CD4-positive, alpha-beta T cell (primary cell): ENCODE measurements around the gene SEC61A1. TPM values are rescaled to one million over a fixed set of nuclear protein-coding genes. Genes with fewer than 3 reads are reported as not detected.

Experiments
- ATAC-seq: fragments of 200-7000 bp; cut with Tn5 transposase; one replicate; pipeline ENCODE4 v1.10.0; 2022; ENCODE audit warnings: mild to moderate bottlenecking; ENCODE audit not compliant: poor library complexity
- CTCF ChIA-PET: fragments of 350-600 bp; sonication (Branson Sonifier 250); formaldehyde crosslinking; loops from one replicate; lab custom pipeline; 2021; ENCODE audit warnings: antibody characterized with exemption, inconsistent platforms; lab: Charles Lee
- POLR2A ChIA-PET: fragments of 350-600 bp; sonication (Branson Sonifier 250); formaldehyde crosslinking; loops from one replicate; lab custom pipeline; 2021; ENCODE audit warnings: antibody characterized with exemption, inconsistent platforms; lab: Charles Lee
- DNase-seq, 14 experiments: peaks; one replicate each; pipeline ENCODE4 v3.0.0-alpha.2; 2013 to 2020; ENCODE audit warnings: mixed read lengths in 2 of 14
- H3K27ac ChIP-seq, 2 donors: one replicate each; pipeline versions ENCODE4 v1.5.1 to v1.7.0; 2013; ENCODE audit warnings: low read length in 2 of 2, low read depth in 1 of 2, mild to moderate bottlenecking in 1 of 2
- H3K27me3 ChIP-seq, 2 experiments: 1 replicate in 1 of 2; 2 replicates in 1 of 2; pipeline versions ENCODE4 v1.6.1 to v1.7.0; 2013; ENCODE audit warnings: low read length in 2 of 2, control low read depth in 1 of 2, mild to moderate bottlenecking in 1 of 2, moderate library complexity in 1 of 2; ENCODE audit not compliant: insufficient read depth in 2 of 2, control insufficient read depth in 1 of 2
- H3K36me3 ChIP-seq: one replicate; pipeline ENCODE4 v1.6.1; 2013; ENCODE audit warnings: low read length, control low read depth; ENCODE audit not compliant: insufficient read depth
- H3K4me1 ChIP-seq: one replicate; pipeline ENCODE4 v1.6.1; 2013; ENCODE audit warnings: low read length, control low read depth; ENCODE audit not compliant: insufficient read depth
- H3K4me3 ChIP-seq: one replicate; pipeline ENCODE4 v1.5.1; 2013; ENCODE audit warnings: mild to moderate bottlenecking, low read length, moderate library complexity
- H3K9me3 ChIP-seq, 2 experiments: 1 replicate in 1 of 2; 2 replicates in 1 of 2; pipeline versions ENCODE4 v1.6.1 to v1.7.0; 2013; ENCODE audit warnings: low read length in 2 of 2, mild to moderate bottlenecking in 2 of 2, control low read depth in 1 of 2, moderate library complexity in 1 of 2; ENCODE audit not compliant: control insufficient read depth in 1 of 2, insufficient read depth in 1 of 2
- H3K27ac Mint-ChIP-seq: one replicate; pipeline ENCODE4 v1.8.0; 2020; ENCODE audit warnings: mixed read lengths
- H3K27me3 Mint-ChIP-seq: one replicate; pipeline ENCODE4 v1.8.0; 2021; ENCODE audit warnings: mixed read lengths
- H3K36me3 Mint-ChIP-seq: one replicate; pipeline ENCODE4 v1.8.0; 2021; ENCODE audit warnings: low read depth, mixed read lengths
- H3K4me1 Mint-ChIP-seq: one replicate; pipeline ENCODE4 v1.8.0; 2021; ENCODE audit warnings: low read depth, mixed read lengths
- H3K4me3 Mint-ChIP-seq: one replicate; pipeline ENCODE4 v1.8.0; 2020; ENCODE audit warnings: mild to moderate bottlenecking, mixed read lengths
- H3K9me3 Mint-ChIP-seq: one replicate; pipeline ENCODE4 v1.8.0; 2020; ENCODE audit warnings: mixed read lengths
- CTCF ChIP-seq: fragments of 200-600 bp; IDR thresholded peaks from one replicate; pipeline ENCODE4 v1.8.0; 2022; ENCODE audit warnings: antibody characterized with exemption, mild to moderate bottlenecking
- intact Hi-C, 2 experiments: fragments of 100-400 bp; cut with DNase I in 1 of 2; cut with micrococcal nuclease in 1 of 2; formaldehyde crosslinking; loops; one replicate each; pipeline versions ENCODE4 v1.15.1 to v1.9.0; 2023 to 2025; cut with DNase I, micrococcal nuclease
- total RNA-seq, 174 experiments: library from RNA in 2 of 174; stranded (reverse) in 2 of 174; gene quantifications; one replicate each; pipeline ENCODE4 v1.2.3 and lab custom pipeline; 2021 to 2026

The SEC61A1 gene
- total RNA-seq, 2 experiments from 2014 or later = 127 to 139 TPM

- H3K27ac Mint-ChIP-seq = peak overlapping the region; percentile 88
- TF ChIP-seq CTCF = no peak
- H3K36me3 ChIP-seq = peaks cover 39% of the 10 kb centered on the region
- no peaks in the 10 kb centered on the region for H3K27me3 ChIP-seq
- ATAC-seq (no peak), DNase-seq (peak in 1 of 14 experiments; percentile 21)
- peak overlapping the region; percentile 99 for H3K4me3 Mint-ChIP-seq
- no peaks in the 10 kb centered on the region for H3K9me3 Mint-ChIP-seq
- CTCF ChIA-PET = interaction anchor here (1.4 kb wide), 1 partner anchor 23 kb away, joined by 6 read pairs; no protein-coding TSS in a partner anchor
- H3K4me3 ChIP-seq = peak overlapping the region; percentile 95
- peaks cover 61% of the 10 kb centered on the region for H3K36me3 Mint-ChIP-seq
- H3K9me3 ChIP-seq = no peaks in the 10 kb centered on the region
- H3K4me1 ChIP-seq = peaks cover 40% of the 10 kb centered on the region
- H3K27me3 Mint-ChIP-seq = no peaks in the 10 kb centered on the region
- H3K4me1 Mint-ChIP-seq = peaks cover 47% of the 10 kb centered on the region
- POLR2A ChIA-PET = interaction anchor here (0.6 to 1.6 kb wide), 4 partner anchors 11 to 71 kb away, joined by 4 to 9 read pairs (median 6); partner anchors contain the start of gene RUVBL1
- intact Hi-C loops = loop anchor here (1.0 to 5.0 kb wide), 10 partner anchors 22 to 1840 kb away; partner anchors contain the start of genes ABTB1 (in 1 of the 2), CHCHD6 (in 1 of the 2), EEFSEC (in 1 of the 2) and PLXNA1 (in 1 of the 2)
- peak overlapping the region; percentile 71 to 72 for H3K27ac ChIP-seq
Observed at GRCh38 chr3:128052595-128053351, 536 bp downstream of the SEC61A1 start.

GRCh38 chr3:128053614-128054013 is 1.4 kb downstream of the SEC61A1 start:
- peaks cover 40% of the 10 kb centered on the region for H3K4me1 ChIP-seq
- CTCF ChIA-PET = no interaction called here
- no peaks in the 10 kb centered on the region for H3K27me3 Mint-ChIP-seq
- intact Hi-C loops = loop anchor here (1.0 to 5.0 kb wide), 10 partner anchors 21 to 1839 kb away; partner anchors contain the start of genes ABTB1 (in 1 of the 2), CHCHD6 (in 1 of the 2), EEFSEC (in 1 of the 2) and PLXNA1 (in 1 of the 2)
- TF ChIP-seq CTCF = no peak
- no peak for ATAC-seq
- peaks cover 66% of the 10 kb centered on the region for H3K36me3 Mint-ChIP-seq
- no peaks in the 10 kb centered on the region for H3K9me3 ChIP-seq
- no peaks in the 10 kb centered on the region for H3K9me3 Mint-ChIP-seq
- H3K4me3 Mint-ChIP-seq = peak overlapping the region; percentile 99
- DNase-seq = no peak
- H3K27ac Mint-ChIP-seq = peak overlapping the region; percentile 88
- peak overlapping the region; percentile 95 for H3K4me3 ChIP-seq
- no peaks in the 10 kb centered on the region for H3K27me3 ChIP-seq
- POLR2A ChIA-PET = no interaction called here
- peaks cover 47% of the 10 kb centered on the region for H3K4me1 Mint-ChIP-seq
- peaks cover 45% of the 10 kb centered on the region for H3K36me3 ChIP-seq
- H3K27ac ChIP-seq = no peak overlapping the region

GRCh38 chr3:128054367-128054766 is 2.1 kb downstream of the SEC61A1 start:
- H3K27me3 Mint-ChIP-seq = no peaks in the 10 kb centered on the region
- no peak for TF ChIP-seq CTCF
- no peaks in the 10 kb centered on the region for H3K9me3 Mint-ChIP-seq
- Histone ChIP-seq H3K4me1 (peaks cover 40% of the 10 kb centered on the region), H3K36me3 (peaks cover 53% of the 10 kb centered on the region), H3K27ac (no peak overlapping the region), H3K4me3 (no peak overlapping the region), H3K27me3 (no peaks in the 10 kb centered on the region), H3K9me3 (no peaks in the 10 kb centered on the region)
- POLR2A ChIA-PET = no interaction called here
- peak overlapping the region; percentile 88 for H3K27ac Mint-ChIP-seq
- DNase-seq = no peak
- CTCF ChIA-PET = no interaction called here
- intact Hi-C loops = loop anchor here in 1 of 2 experiments (5.0 kb wide), 7 partner anchors 98 to 1838 kb away; partner anchors contain the start of genes ABTB1, CHCHD6, EEFSEC and PLXNA1
- no peak for ATAC-seq
- H3K4me3 Mint-ChIP-seq = peak overlapping the region; percentile 99
- peaks cover 74% of the 10 kb centered on the region for H3K36me3 Mint-ChIP-seq
- H3K4me1 Mint-ChIP-seq = peaks cover 47% of the 10 kb centered on the region
